CD4-positive, alpha-beta T cell treated with Interleukin-6 at 100 ng/mL for 8 hours (primary cell): ENCODE measurements around the gene IGFLR1.
A peak's percentile ranks its signal among the peaks of the same experiment; 100 is the strongest.

Experiments used
- DNase-seq: peaks from one replicate; pipeline ENCODE4 v3.0.0-alpha.2; 2020; ENCODE audit warnings: mixed read lengths, low spot score

Gene IGFLR1, protein sequence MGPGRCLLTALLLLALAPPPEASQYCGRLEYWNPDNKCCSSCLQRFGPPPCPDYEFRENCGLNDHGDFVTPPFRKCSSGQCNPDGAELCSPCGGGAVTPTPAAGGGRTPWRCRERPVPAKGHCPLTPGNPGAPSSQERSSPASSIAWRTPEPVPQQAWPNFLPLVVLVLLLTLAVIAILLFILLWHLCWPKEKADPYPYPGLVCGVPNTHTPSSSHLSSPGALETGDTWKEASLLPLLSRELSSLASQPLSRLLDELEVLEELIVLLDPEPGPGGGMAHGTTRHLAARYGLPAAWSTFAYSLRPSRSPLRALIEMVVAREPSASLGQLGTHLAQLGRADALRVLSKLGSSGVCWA

DNA sequence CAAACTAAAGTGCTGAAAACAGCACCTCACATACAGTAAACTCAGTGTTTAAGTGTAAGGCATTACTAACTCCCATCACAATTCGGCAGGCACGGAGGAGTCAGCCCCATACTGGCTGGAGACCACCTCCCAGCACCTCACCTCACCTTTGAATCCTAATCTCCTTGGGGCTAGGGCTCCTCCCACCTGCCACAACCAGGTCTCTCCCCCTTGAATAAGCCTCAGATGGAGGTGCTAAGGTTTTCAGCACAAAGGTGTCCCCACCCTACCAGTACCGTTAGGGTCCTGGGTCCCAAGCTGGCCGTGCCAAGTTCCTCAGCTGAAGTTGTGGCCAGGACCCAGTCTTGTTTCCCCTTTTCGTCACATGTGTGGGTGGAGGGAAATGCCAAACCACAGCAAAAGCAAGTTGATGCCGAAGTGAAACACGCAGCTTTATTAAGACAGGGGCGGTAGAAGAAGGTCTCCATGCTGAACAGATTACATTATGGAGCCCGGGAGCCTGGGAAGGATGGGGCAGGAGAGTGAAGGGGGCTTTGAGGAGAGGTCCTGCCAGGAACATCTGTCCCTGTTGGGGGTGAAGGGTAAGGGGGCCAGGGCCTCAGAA, at the start of gene IGFLR1:
Gene IGFLR1 (minus strand): TSS at position 332 of the 604 bp plus-strand sequence. CDS start 1,272 bp downstream, outside the sequence.
- peak; percentile 73 for DNase-seq

DNA sequence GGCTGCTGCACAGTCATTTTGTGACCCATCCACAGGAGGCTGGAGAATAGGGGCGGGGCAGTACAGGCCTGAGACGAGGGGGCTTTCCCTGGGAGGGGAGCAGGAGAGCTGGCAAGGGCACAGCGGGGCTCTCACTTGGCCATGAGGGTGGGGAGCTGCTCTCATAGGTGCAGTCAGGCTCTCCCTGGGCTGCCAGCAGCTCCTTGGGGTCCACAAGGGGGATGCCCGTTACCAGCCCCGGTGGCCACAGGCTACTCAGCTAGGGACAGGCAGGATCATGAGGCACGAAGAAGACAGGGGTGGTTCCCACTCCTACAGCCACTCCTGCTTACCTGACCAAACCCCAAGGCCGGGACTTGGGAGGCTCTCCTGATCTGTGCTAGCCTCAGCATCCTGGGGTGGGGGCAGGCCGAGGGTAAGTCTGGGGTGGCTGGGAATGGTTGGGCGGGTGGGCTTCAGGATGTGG, 49.6 kb upstream of the IGFLR1 start:
- DNase-seq, result no peak

DNA sequence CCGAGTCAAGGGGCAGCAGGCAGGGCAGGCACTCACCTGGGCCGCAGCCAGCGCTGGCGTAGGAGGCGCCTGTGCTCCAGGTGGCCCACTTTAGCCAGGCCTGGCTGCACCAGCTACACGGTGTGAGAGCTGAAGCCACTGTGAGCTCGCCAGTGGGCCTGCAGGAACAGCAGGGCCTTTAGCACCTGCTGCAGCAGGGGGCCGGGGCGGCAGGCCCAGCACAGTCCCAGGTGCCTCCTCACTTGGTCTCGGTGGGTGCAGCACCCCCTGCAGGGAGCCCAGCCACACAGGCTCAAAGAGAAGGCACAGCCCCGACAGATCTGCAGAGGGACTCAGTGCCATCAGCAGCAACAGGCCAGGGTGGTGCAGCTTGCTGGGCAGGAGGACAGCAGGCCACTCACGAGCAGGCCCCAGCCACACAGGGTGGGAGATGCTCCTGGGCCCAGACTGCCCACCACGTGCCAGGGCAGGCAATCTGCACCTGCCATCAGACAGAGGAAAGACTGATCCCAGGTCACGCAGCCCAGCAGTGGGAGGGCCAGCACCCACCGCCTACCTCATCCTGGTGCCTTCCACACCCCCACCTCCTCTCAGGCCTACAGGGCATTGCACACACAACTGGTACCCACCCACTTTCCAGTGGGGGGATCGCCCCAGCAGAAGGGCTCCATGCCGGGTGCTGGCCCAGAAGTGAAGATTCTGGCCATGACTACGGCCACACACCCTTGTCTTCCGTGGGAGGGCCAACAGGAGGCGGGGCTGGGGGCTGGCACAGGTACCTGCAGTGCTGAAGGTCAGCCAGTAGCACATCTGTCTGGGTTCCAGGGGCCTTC, 48.9 kb upstream of the IGFLR1 start:
- no peak for DNase-seq

DNA sequence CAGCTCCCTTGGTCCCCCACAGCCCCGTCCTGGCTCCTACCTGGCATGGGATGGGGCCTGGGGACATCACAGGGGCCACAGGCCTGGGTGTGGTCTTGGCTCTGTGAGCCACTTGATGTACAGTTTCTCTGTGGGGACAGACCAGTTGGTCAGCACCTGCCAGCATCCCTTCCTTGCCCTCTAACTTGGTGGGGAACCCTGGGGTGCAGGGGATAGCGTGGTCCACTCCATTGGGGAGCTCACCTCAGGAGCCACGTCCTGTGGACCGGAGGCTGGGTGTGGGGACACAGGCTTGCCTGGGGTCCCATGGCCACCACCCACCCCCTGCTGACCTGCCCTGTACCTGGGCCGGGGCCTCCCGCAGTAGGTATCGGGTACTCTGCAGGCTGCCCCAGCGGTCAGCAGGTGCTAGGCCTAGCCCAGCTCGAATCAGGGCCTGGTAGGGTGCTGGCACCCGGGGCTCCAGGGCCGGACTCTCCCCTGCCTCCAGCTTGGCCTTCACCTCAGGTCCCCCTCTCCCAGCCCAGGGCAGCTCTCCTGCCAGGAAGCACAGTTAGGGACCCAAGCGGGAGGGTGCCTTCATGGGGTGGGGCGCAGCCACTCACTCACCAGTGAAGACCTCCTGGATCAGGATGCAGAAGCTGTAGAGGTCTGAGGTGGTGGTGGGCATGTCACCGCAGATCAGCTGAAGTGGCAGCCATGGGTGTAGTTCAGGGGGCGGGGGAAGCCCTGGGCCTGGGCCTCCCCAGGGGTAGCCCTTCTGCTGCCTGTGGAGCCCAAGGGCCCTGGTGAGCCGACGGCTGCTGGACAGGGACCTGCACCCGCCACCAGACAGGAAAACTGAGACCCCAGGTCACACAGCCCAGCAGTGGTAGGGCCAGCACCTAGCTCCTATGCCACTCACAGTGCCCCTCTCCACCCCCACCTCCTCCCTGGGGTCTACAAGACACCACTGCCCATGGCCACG, 48.0 kb upstream of the IGFLR1 start:
- DNase-seq, result no peak

DNA sequence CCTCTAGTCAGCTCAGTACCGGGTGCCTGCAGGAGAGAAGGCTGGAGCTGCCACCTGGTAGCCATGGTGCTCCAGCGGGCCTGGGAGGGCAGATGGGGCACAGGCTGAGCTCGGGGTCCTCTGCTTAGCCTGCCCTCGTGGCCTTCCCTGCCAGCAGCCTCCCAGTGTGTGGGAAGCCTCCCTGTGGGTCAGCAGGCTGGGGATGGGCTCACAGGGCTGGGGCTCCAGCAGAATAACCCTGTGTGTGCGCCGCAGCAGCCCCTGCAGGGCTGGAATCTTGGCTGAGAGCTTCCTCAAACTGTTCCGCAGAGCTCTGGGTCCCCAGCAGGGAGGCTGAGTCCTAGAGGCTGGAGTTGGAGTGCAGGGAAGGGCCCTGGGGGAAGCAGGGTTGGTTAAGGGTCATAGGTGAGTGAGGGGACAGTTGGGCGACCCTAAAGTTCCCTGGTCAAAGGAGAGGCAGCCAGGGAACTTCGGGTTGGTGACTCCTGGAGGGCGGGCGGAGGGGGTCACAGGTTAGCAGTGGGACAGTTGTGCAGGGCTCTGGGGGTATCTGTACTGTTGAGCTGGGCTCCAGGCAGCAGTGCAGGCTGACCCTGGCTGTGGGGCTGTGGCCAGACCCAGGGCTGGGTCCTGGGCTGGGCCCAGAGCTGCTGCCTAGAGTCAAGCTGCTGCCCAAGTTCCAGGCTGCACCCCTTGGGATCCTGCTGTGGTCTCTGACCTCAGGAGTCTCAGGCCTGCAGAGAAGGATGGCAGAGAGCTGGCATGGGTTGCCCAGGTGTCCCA, 47.1 kb upstream of the IGFLR1 start:
- no peak for DNase-seq

DNA sequence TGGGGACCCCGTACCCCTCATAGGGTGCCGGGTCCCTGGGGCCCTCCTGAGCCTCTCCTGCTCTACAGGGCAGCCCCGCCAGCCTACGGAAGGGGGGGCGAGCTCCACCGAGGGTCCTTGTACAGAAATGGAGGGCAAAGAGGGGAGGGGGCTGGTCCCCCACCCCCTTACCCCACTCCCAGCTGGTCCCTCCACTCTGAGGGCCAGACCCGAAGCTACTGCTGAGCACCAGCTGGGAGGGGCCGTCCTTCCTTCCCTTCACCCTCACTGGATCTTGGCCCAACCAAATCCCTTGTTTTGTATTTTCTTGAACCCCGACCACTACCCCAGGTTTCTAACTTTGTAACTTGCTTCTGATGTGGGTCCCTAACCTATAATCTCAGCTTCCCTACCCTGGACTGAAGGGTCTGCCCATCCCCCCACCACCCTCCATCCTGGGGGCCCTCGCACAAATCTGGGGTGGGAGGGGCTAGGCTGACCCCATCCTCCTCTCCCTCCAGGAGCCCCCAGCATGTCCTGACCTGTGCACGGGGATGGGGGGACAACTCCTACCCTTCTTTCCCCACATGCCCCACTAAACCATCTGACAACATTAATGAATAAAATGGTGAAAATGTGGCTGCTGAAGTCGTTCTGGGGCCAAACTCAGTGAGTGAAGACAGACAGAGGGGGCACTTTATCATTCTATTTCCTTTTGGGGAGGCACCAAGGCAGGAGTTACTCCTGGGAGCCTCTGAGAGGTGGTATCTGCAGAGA, 46.1 kb upstream of the IGFLR1 start:
- no peak for DNase-seq

DNA sequence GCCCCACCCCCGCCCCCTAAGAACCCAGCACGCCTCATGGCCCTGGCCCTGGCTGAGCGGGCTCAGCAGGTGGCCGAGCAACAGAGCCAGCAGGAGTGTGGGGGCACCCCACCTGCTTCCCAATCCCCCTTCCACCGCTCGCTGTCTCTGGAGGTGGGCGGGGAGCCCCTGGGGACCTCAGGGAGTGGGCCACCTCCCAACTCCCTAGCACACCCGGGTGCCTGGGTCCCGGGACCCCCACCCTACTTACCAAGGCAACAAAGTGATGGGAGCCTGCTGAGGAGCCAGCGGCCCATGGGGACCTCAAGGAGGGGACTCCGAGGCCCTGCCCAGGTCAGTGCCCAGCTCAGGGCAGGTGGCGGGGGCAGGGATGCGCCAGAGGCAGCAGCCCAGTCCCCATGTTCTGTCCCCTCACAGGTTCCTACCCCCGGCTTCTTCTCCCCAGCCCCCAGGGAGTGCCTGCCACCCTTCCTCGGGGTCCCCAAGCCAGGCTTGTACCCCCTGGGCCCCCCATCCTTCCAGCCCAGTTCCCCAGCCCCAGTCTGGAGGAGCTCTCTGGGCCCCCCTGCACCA, 45.1 kb upstream of the IGFLR1 start:
- no peak for DNase-seq

DNA sequence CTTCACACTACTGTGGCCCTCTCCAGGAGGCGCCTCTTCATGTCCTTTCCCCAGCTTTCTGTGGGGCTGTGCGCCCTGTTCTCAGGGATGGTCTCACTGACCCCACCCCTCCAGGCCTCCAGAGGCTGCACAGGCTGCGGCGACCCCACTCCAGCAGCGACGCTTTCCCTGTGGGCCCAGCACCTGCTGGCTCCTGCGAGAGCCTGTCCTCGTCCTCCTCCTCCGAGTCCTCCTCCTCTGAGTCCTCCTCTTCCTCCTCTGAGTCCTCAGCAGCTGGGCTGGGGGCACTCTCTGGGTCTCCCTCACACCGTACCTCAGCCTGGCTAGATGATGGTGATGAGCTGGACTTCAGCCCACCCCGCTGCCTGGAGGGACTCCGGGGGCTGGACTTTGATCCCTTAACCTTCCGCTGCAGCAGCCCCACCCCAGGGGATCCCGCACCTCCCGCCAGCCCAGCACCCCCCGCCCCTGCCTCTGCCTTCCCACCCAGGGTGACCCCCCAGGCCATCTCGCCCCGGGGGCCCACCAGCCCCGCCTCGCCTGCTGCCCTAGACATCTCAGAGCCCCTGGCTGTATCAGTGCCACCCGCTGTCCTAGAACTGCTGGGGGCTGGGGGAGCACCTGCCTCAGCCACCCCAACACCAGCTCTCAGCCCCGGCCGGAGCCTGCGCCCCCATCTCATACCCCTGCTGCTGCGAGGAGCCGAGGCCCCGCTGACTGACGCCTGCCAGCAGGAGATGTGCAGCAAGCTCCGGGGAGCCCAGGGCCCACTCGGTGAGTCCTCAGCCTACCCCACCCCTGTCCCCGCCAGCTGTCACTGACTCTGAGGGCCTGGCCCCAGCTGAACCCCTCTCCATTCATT, 44.3 kb upstream of the IGFLR1 start:
- DNase-seq, result no peak

DNA sequence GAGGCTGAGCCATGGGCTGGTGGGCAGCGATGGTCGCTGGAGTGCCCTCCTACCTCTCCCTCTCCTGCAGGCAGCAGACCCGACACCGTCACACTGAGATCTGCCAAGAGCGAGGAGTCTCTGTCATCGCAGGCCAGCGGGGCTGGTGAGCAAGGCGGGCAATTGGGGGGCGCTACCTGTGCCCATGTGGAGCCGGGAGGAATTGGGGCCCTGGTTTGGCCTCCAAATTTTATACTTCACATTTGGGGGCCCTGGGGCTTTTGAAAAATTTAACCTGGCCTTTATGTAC, 43.0 kb upstream of the IGFLR1 start:
- no peak for DNase-seq

DNA sequence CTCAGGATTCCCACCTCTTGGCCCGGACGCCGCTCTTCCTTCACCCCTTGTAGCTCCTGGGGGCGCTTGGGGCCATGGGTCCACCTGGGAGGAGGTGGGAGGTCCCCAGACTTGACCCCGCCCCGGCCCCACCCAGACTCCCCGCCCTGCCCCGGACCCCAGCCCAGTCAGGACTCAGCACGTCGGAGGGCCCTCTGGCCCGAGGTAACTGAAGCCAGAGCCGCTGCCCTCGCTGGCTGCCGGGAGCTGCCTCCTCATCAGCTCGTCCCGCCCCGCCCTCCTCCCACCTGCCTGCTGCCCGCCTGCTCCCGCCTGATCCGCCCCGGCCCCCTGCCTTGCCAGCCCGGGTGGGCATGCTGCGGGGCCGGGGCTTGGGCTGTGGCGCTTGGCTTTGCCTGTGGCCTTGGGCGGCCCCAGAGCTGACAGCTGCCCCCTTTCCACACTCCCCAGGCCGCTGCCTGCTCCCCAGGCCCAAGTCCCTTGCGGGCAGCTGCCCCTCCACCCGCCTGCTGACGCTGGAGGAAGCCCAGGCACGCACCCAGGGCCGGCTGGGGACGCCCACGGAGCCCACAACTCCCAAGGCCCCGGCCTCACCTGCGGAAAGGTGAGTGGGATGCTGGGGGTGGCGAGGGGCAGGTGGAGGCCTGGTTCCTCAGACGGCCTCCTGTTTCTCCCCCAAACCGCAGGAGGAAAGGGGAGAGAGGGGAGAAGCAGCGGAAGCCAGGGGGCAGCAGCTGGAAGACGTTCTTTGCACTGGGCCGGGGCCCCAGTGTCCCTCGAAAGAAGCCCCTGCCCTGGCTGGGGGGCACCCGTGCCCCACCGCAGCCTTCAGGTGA, 42.5 kb upstream of the IGFLR1 start:
- DNase-seq, result no peak

DNA sequence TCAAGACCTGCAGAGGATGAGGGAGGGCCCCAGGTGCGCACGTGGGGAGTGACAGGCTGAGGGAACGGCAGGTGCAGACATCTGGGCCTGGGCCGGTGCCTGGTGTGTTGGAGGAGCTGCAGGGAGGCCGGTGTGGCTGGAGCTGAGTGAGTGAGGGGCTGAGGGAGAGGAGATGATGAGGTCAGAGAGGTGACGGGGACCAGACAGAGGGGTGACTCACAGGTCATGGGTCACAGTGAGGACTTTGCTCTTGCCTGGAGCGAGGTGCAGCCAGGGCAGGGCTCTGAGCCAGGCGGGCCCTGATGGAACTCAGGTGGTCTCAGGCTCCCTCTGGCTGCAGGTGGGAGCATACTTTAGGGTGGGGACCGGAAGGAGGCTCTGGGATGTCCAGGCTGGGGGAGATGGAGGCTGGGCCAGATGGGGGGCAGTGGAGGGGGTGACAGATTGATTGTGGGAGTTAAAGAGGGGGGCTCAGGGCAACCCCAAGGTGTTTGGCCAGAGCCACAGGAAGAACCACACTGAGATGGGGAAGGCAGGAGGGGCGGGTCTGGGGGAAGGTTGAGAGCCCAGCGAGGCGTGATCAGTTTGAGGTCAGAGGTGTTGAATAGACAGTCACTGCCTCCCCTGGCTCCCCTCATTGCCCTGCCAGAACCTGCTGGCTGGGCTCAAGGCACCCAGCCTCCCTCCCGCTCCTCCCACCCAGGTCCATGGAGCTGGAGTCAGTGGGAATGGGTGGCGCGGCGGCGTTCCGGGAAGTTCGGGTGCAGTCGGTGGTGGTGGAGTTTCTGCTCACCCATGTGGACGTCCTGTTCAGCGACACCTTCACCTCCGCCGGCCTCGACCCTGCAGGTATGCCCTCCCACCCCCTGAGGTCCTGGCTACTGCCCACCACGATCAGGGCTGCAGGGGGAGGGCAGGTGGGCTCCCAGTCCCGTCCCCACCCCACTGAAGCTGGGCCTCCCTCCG, 41.5 kb upstream of the IGFLR1 start:
- no peak for DNase-seq

DNA sequence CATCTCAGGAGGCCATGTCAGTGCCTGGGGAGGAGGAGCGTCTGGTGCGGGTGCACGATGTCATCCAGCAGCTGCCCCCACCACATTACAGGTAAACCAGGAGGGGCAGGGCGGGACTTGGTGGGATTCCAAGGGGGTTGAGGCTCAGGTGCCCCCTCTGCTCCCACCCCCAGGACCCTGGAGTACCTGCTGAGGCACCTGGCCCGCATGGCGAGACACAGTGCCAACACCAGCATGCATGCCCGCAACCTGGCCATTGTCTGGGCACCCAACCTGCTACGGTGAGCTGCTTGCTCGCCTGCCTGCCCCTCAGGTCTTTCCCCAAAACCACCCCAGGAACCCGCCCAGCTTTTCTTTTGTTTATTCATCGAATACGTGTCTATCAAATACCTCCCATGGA, 40.3 kb upstream of the IGFLR1 start:
- DNase-seq, result no peak

DNA sequence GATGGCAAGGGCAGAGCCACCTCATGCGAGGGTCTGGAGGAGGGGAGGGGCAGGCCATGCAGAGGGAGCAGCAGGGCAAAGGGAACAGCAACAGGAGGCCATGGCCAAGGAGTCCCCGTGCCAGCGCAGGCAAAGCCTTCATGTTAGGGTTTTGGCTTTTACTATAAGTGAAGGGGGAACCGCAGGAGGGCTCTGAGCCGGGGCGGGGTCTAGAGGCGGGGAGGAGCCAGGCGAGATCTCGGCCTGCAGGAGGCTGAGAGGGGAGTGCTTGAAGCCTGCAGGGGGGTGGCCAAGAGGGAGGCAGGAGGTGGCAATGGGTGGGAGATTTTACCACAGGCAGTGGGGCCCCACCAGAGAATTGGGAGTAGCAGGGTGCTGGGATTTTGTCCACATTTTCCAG, 39.4 kb upstream of the IGFLR1 start:
- DNase-seq, result no peak

DNA sequence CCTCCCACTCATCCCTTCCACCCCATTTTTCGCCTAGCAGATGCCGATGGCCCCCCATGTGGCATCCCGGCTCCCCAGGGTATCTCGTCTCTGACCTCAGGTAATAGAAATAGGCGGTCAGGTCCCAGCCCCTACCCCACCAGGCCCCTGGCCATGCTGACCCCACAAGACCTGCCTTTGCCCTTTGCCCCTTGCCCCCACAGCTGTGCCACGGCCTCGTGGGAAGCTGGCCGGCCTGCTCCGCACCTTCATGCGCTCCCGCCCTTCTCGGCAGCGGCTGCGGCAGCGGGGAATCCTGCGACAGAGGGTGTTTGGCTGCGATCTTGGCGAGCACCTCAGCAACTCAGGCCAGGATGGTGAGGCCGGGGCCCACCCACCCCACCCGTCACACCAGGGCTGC, 38.5 kb upstream of the IGFLR1 start:
- no peak for DNase-seq

DNA sequence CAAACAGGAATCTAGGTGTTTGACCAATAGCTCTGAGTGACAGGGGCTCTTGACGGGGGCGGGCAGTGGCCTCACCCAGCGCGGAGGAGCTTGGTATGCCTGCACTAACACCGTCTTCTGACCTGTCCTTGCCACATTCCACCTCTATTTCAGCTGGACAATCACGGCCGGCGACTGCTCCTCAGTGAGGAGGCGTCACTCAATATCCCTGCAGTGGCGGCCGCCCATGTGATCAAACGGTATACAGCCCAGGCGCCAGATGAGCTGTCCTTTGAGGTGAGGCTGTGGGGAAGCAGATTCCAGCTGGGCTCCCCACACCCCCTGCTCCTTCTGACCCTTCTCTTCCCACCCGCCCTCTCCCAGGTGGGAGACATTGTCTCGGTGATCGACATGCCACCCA, 37.8 kb upstream of the IGFLR1 start:
- no peak for DNase-seq

DNA sequence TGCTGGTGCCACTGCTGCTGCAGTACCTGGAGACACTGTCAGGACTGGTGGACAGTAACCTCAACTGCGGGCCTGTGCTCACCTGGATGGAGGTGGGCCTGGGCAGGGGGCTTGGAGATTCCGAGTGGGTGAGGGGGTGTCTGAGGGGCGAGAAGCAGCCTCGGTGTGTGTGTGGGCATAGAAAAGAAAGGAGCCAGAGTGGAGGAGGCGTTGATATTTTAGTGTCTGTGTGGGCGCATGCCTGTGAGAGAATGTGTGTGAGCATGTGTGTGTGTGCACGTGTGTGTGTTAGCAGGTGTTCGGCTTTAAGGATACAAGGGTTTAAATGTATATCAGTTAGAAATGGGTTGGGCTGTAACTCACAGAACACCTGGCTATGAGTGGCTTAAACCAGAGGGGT, 36.8 kb upstream of the IGFLR1 start:
- no peak for DNase-seq

DNA sequence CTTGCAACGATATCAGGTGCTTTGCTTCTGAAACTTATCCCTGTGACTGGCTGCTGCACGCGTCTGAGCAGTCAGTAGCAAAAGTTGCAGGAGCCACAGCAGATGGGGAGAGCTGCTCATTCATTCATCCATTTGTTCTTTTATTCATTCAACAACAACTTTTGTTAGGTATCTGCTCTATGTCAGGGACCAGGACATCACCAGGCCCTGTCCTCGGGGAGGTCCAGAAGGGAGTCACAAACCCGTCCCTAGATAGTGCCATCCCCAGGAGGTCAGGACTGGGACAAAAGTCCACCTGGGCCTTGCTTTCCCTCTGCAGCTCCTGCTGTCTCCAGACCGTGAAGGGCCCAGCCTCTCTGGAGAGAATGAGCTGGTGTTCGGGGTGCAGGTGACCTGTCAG, 35.7 kb upstream of the IGFLR1 start:
- DNase-seq, result no peak
